Raji (cell line): ENCODE data around the gene NFKBIE.

ENCODE experiments used
- POLR2A ChIP-seq: IDR thresholded peaks from 2 replicates; pipeline ENCODE4 v1.6.1; 2011; ENCODE audit warnings: low read depth, low read length, control low read depth; ENCODE audit not compliant: insufficient read depth

The NFKBIE gene

GRCh38 chr6:44211284-44211683 lies 54.1 kb downstream of the NFKBIE start:
- no peak for TF ChIP-seq POLR2A
